HL-60/S4 treated with retinoic acid at 250 ng/mL for 4 days and 3 days (cell line): ENCODE results near the gene NOP16.

Experiments used
- in situ Hi-C: fragments of 300-500 bp; cut with MboI; formaldehyde crosslinking; loops from 2 replicates; pipeline ENCODE4 v1.7.0; 2022; ENCODE audit warnings: low sequenced_read_pairs

The NOP16 gene

GRCh38 chr5:176387384-176387925 lies 943 bp downstream of the NOP16 start:
- in situ Hi-C loops, result no loop called here

GRCh38 chr5:176386491-176386890 lies 1.9 kb downstream of the NOP16 start:
- in situ Hi-C loops, result no loop called here

- in situ Hi-C loops, result no loop called here
Observed at GRCh38 chr5:176384991-176385390, 3.4 kb downstream of the NOP16 start.

GRCh38 chr5:176384366-176384930 lies 4.0 kb downstream of the NOP16 start:
- in situ Hi-C loops, result no loop called here

GRCh38 chr5:176383961-176384360 lies 4.4 kb downstream of the NOP16 start:
- in situ Hi-C loops, result no loop called here

- in situ Hi-C loops, result no loop called here
Observed at GRCh38 chr5:176383248-176383905, 5.0 kb downstream of the NOP16 start.

GRCh38 chr5:176382721-176383120 lies 5.7 kb downstream of the NOP16 start:
- in situ Hi-C loops, result no loop called here

GRCh38 chr5:176381979-176382378 lies 6.4 kb downstream of the NOP16 start:
- in situ Hi-C loops, result no loop called here

GRCh38 chr5:176381423-176381822 lies 7.0 kb downstream of the NOP16 start:
- in situ Hi-C loops, result no loop called here

- in situ Hi-C loops, result no loop called here
Observed at GRCh38 chr5:176379881-176380280, 8.5 kb downstream of the NOP16 start.

- in situ Hi-C loops, result no loop called here
Observed at GRCh38 chr5:176373100-176373818, 15.1 kb downstream of the NOP16 start.

GRCh38 chr5:176371621-176372539 lies 16.5 kb downstream of the NOP16 start:
- in situ Hi-C loops, result no loop called here

GRCh38 chr5:176369934-176370711 lies 18.3 kb downstream of the NOP16 start:
- in situ Hi-C loops, result no loop called here

- in situ Hi-C loops, result no loop called here
Observed at GRCh38 chr5:176368726-176369125, 19.7 kb downstream of the NOP16 start.

GRCh38 chr5:176366232-176366894 lies 22.0 kb downstream of the NOP16 start:
- in situ Hi-C loops, result no loop called here

GRCh38 chr5:176365351-176366231 lies 22.8 kb downstream of the NOP16 start, which contains the start of gene ARL10:
TSS of gene ARL10 (plus strand) at chr5:176365487. CDS start at chr5:176365564, 77 bp downstream.
- in situ Hi-C loops, result no loop called here

- in situ Hi-C loops, result no loop called here
Observed at GRCh38 chr5:176364765-176365350, 23.5 kb downstream of the NOP16 start.

GRCh38 chr5:176362233-176362490 lies 26.2 kb downstream of the NOP16 start:
- in situ Hi-C loops, result no loop called here
